OCI-LY3 (cell line): Measurements from ENCODE around the gene TMEM14C.

Source experiments
- H2AFZ ChIP-seq: fragments of 200-600, 300-600 bp; shearing (Covaris generic); 2 replicates; pipeline ENCODE4 v1.6.0; 2014; ENCODE audit warnings: antibody characterized with exemption, low read depth, low read length
- H3K27ac ChIP-seq: fragments of 200-600, 300-600 bp; sonication (generic); 2 replicates; pipeline ENCODE4 v1.5.1; 2014; ENCODE audit warnings: mild to moderate bottlenecking, low read length, moderate library complexity, mixed read lengths
- H3K27me3 ChIP-seq: fragments of 200-600, 300-600 bp; sonication (generic); 2 replicates; pipeline ENCODE4 v1.6.1; 2014; ENCODE audit warnings: low read depth, low read length, mixed read lengths
- H3K36me3 ChIP-seq: fragments of 200-600, 300-600 bp; sonication (generic); replicated peaks from 2 replicates; pipeline ENCODE3; 2014; ENCODE audit warnings: low read depth, low read length, mixed read lengths
- H3K4me1 ChIP-seq: fragments of 300-600, 200-600 bp; sonication (generic); 2 replicates; pipeline ENCODE4 v1.6.1; 2014; ENCODE audit warnings: low read length, mixed read lengths
- H3K4me2 ChIP-seq: fragments of 200-600, 300-600 bp; sonication (generic); 2 replicates; pipeline ENCODE4 v1.6.1; 2014; ENCODE audit warnings: low read length, mixed read lengths
- H3K4me3 ChIP-seq: fragments of 300-600, 200-600 bp; sonication (generic); 2 replicates; pipeline ENCODE4 v1.5.1; 2014; ENCODE audit warnings: antibody characterized with exemption, mild to moderate bottlenecking, low read length, moderate library complexity
- H3K79me2 ChIP-seq: fragments of 300-600, 200-600 bp; shearing (Covaris generic); 2 replicates; pipeline ENCODE4 v1.6.1; 2014; ENCODE audit warnings: mild to moderate bottlenecking, low read length, mixed read lengths
- H3K9ac ChIP-seq: fragments of 300-600, 200-600 bp; shearing (Covaris generic); 2 replicates; pipeline ENCODE4 v1.6.0; 2014; ENCODE audit warnings: mild to moderate bottlenecking, low read length, moderate library complexity
- H3K9me3 ChIP-seq: fragments of 200-600, 300-600 bp; shearing (Covaris generic); 2 replicates; pipeline ENCODE4 v1.6.1; 2014; ENCODE audit warnings: low read length, mixed read lengths; ENCODE audit not compliant: insufficient read depth
- H4K20me1 ChIP-seq: fragments of 200-600, 300-600 bp; sonication (generic); 2 replicates; pipeline ENCODE4 v1.6.1; 2016; ENCODE audit warnings: low read length, mixed read lengths; ENCODE audit not compliant: insufficient read depth
- EZH2phosphoT487 ChIP-seq: fragments of 200-600 bp; shearing (Covaris generic); IDR thresholded peaks from 2 replicates; pipeline ENCODE4 v1.6.1; 2018; ENCODE audit warnings: antibody characterized with exemption, mixed run types, low read depth
- TF ChIP-seq, protein P1 (sequence below): fragments of 200-600, 300-600 bp; sonication (generic); IDR thresholded peaks from 2 replicates; pipeline ENCODE4 v1.5.1; 2014; ENCODE audit warnings: antibody characterized with exemption, low read length, low read depth

TMEM14C gene

DNA sequence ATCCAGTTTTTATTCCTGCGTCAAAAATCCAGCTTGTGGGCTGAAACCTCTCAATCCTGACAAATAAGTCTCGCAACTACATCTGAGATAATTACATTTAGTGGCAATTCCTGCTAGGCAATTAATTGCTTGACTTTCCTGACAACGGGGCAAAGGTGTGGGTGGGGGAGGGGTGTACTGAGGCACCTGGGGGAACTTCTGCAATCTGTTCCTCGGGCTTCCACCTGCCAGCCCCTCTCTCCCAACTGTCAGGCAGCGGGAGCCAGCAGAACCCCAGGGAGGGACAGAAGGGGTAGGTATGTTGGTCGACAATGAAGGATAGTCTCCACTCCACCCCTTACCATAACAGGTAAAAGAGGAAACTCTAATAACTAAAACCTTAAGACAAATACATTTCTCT is 35.3 kb upstream of the TMEM14C start:
- TF ChIP-seq, protein P1, sequence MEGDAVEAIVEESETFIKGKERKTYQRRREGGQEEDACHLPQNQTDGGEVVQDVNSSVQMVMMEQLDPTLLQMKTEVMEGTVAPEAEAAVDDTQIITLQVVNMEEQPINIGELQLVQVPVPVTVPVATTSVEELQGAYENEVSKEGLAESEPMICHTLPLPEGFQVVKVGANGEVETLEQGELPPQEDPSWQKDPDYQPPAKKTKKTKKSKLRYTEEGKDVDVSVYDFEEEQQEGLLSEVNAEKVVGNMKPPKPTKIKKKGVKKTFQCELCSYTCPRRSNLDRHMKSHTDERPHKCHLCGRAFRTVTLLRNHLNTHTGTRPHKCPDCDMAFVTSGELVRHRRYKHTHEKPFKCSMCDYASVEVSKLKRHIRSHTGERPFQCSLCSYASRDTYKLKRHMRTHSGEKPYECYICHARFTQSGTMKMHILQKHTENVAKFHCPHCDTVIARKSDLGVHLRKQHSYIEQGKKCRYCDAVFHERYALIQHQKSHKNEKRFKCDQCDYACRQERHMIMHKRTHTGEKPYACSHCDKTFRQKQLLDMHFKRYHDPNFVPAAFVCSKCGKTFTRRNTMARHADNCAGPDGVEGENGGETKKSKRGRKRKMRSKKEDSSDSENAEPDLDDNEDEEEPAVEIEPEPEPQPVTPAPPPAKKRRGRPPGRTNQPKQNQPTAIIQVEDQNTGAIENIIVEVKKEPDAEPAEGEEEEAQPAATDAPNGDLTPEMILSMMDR: no peak
- no peak for TF ChIP-seq EZH2phosphoT487
- Histone ChIP-seq H3K27ac (no peak overlapping the region), H2AFZ (no peak overlapping the region), H3K36me3 (no peaks in the 10 kb centered on the region), H3K9me3 (no peaks in the 10 kb centered on the region), H3K4me3 (no peak overlapping the region), H3K4me1 (no peaks in the 10 kb centered on the region), H3K79me2 (no peaks in the 10 kb centered on the region), H3K9ac (no peak overlapping the region), H3K27me3 (no peaks in the 10 kb centered on the region), H4K20me1 (no peaks in the 10 kb centered on the region), H3K4me2 (no peak overlapping the region)

DNA sequence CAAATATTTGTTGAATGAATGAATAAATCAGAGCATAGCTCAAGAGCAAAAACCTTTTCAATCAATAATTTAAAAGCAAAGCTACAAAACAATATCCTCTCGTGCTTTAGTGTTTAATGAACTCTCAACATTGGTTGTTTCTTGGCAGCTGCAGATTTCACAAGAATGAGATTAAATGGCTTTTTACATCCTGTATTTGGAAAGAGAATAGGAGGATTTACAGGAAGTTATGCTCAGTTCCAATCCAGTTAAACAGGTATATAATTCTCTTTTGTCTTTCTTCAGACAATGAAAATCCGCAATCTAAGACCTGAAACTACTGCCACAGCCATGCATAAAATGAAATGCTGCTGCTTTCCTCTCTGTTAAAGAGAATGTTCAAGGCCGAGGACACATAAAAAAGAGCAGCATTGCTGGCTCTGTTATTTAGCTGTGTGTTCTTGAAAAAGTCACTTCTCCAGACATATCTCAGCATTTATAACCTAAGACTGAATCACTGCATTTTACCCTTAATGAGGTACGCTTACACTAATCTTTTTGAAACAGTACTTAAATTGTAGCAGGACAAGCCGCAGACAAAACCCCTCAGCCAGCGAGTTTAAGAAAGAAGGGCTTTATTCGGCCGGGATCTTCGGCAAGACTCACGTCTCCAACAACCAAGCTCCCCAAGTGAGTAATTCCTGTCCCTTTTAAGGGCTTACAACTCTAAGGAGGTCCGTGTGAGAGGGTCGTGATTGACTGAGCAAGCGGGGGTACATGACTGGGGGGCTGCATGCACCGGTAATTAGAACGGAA is 32.0 kb upstream of the TMEM14C start:
- no peaks in the 10 kb centered on the region for H4K20me1 ChIP-seq
- H3K79me2 ChIP-seq: peaks cover 26% of the 10 kb centered on the region
- peaks cover 6% of the 10 kb centered on the region for H3K4me1 ChIP-seq
- no peaks in the 10 kb centered on the region for H3K36me3 ChIP-seq
- H3K4me3 ChIP-seq: no peak overlapping the region
- no peak overlapping the region for H2AFZ ChIP-seq
- H3K27me3 ChIP-seq: no peaks in the 10 kb centered on the region
- no peak overlapping the region for H3K4me2 ChIP-seq
- no peak overlapping the region for H3K27ac ChIP-seq
- TF ChIP-seq, protein P1: no peak
- no peak for TF ChIP-seq EZH2phosphoT487
- H3K9ac ChIP-seq: no peak overlapping the region
- 0 out of 2 replicates have a peak, but pooled peaks cover 2% of the 10 kb centered on the region for H3K9me3 ChIP-seq

DNA sequence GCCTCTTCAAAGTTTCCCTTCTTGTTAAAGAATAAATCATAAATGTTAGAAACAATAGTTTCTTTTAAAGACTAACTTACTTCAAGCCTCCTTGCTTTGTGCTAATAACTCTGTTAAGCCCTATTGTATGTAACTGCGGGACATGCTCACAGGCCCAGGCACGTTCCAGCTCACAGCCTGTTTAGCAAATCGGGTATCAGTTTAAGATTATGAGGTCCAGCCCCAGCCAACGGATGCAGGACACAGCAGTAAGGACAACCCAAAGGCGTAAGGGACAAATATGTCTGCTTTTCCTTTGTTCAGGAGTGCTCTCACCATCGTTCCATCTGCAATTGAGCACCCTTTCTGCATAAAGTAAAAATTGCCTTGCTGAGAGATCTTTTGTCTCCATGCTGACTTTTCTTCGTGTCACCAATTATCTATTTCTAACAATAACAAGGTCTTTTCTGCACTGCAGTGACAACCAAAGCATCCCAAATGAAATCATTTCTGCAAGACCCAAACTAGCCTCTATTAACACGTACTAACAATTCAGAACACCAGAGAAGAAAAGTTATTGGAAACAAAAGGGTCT is 29.8 kb upstream of the TMEM14C start:
- no peak overlapping the region for H3K9ac ChIP-seq
- peak overlapping the region; percentile 94 for H3K4me3 ChIP-seq
- H3K27me3 ChIP-seq: no peaks in the 10 kb centered on the region
- H3K79me2 ChIP-seq: peaks cover 48% of the 10 kb centered on the region
- peak overlapping the region; percentile 87 for H3K4me2 ChIP-seq
- peaks cover 12% of the 10 kb centered on the region for H3K4me1 ChIP-seq
- no peaks in the 10 kb centered on the region for H4K20me1 ChIP-seq
- peaks cover 6% of the 10 kb centered on the region for H3K36me3 ChIP-seq
- 0 out of 2 replicates have a peak, but pooled peaks cover 2% of the 10 kb centered on the region for H3K9me3 ChIP-seq
- H3K27ac ChIP-seq: no peak overlapping the region
- TF ChIP-seq, protein P1: no peak
- no peak for TF ChIP-seq EZH2phosphoT487
- no peak overlapping the region for H2AFZ ChIP-seq

DNA sequence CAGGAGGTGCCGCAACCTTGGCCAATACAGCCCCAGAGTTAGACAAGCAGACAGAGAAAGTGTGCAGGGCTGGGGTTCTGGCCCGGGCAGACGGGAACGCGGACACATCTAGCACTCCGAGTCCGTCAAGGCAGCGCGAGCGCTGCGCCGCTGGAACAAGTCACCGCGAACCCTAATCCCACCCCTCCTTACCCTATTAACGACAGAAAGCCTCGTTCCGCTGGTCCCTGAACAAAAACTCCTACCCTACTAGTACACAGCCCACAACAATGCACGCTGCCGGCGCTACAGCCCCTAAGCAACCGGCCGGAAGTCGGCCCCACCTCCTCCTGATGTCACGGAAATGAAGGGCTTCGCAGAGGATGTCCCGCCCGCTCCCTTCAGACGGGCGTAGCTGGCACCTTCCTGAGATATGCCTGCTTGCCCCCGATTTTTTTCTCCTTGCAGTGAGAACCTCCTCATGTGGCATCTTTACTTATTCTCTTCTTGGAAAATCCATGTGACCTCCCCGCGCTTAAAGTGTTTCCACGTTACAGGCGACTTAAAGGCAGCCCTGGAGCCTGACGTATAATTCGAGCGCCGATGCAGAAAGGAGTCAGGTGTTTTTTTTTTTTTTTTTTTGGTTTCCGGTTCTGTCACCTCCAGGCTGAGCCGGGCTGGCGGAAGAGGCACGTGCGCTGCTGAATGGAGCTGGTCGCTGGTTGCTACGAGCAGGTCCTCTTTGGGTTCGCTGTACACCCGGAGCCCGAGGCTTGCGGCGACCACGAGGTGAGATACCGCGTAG is 28.4 kb upstream of the TMEM14C start, which contains the start of the genes C6orf52 and PAK1IP1:
Gene C6orf52, minus strand, starts transcription at position 315 of the 784 bp plus-strand sequence. CDS start 7,066 bp downstream, outside the sequence.
Gene PAK1IP1, plus strand, starts transcription at position 671 of the 784 bp plus-strand sequence. Its CDS starts 14 bp downstream, at position 685.
- Histone ChIP-seq H3K27me3 (no peaks in the 10 kb centered on the region), H3K79me2 (peaks cover 62% of the 10 kb centered on the region), H3K4me2 (peak within 1 kb of the TSS; percentile 87), H2AFZ (peak within 1 kb of the TSS; percentile 38; the same call in 1 of the 2 replicates), H3K27ac (peak within 1 kb of the TSS; percentile 86), H3K9me3 (0 out of 2 replicates have a peak, but pooled peaks cover 2% of the 10 kb centered on the region), H3K4me3 (peak within 1 kb of the TSS; percentile 94), H4K20me1 (no peaks in the 10 kb centered on the region), H3K4me1 (peaks cover 12% of the 10 kb centered on the region), H3K9ac (peak within 1 kb of the TSS; percentile 86), H3K36me3 (peaks cover 6% of the 10 kb centered on the region)
- TF ChIP-seq, protein P1: no peak
- no peak for TF ChIP-seq EZH2phosphoT487
